ENCODE results near the gene GTPBP3. TPM values are rescaled to one million over a fixed set of nuclear protein-coding genes. Genes with fewer than 3 reads are reported as not detected.

Gene GTPBP3
- polyA plus RNA-seq, 3 donors, result 1.0 to 22.0 (median 1.7) TPM

- H3K36me3 Mint-ChIP-seq, result peaks cover 9 to 25% of the 10 kb centered on the region in 2 donors
- peaks cover 0 to 8% (median 5%) of the 10 kb centered on the region in 7 donors for H3K9me3 Mint-ChIP-seq
- peaks cover 42 to 46% of the 10 kb centered on the region in 2 donors for H3K4me1 ChIP-seq (ENCODE audit: control insufficient read depth in 1 of 2, insufficient read depth in 2 of 2, low read length in 2 of 2)
These were observed 34.0 kb upstream of the GTPBP3 start, which contains the start of gene ABHD8 for GRCh38 chr19:17303167-17303939. ABHD8 (minus strand) TSS chr19:17303425; CDS start chr19:17301616, 1,809 bp downstream.

More at GRCh38 chr19:17303167-17303939, 34.0 kb upstream of the GTPBP3 start, which contains the start of gene ABHD8:
- Histone ChIP-seq H3K36me3 (replicated peaks in 1 of 2; ENCODE audit: control insufficient read depth in 1 of 2, insufficient read depth in 2 of 2, low read length in 2 of 2) (peaks cover 2 to 8% of the 10 kb centered on the region in 2 donors), H3K9me3 (replicated peaks in 1 of 2; ENCODE audit: control insufficient read depth in 1 of 2, insufficient read depth in 1 of 2, low read length in 2 of 2) (peaks cover 2 to 4% of the 10 kb centered on the region in 2 donors), H3K79me2 (ENCODE audit: insufficient read depth, low read length) (peaks cover 47% of the 10 kb centered on the region), H3K9ac (ENCODE audit: insufficient read depth, low read length, poor library complexity, severe bottlenecking) (peak within 1 kb of the TSS; percentile 65), H3K27ac (ENCODE audit: low read depth in 1 of 2, low read length in 2 of 2) (peak within 1 kb of the TSS; percentile 33 to 55), H3K27me3 (ENCODE audit: control insufficient read depth in 2 of 2, insufficient read depth in 2 of 2, low read length in 2 of 2) (no peaks in the 10 kb centered on the region), H3K4me3 (replicated peaks in 1 of 3; ENCODE audit: low read depth in 2 of 3, low read length in 3 of 3) (peak within 1 kb of the TSS; percentile 63 to 81 (median 80)), H2AFZ (ENCODE audit: insufficient read depth, low read depth, low read length, poor library complexity, severe bottlenecking) (peak within 1 kb of the TSS; percentile 84), H3K4me2 (replicated peaks; ENCODE audit: extremely low read depth, low read length, poor library complexity, severe bottlenecking) (peak within 1 kb of the TSS; percentile 97), H4K20me1 (ENCODE audit: insufficient read depth, low read length) (peaks cover 18% of the 10 kb centered on the region)
- TF ChIP-seq CTCF (IDR thresholded peaks at IDR 0.05), result peak; percentile 74
- Mint-ChIP-seq H3K4me1 (peaks cover 33% of the 10 kb centered on the region), H3K27me3 (ENCODE audit: low read depth in 3 of 3) (no peaks in the 10 kb centered on the region), H3K27ac (peak within 1 kb of the TSS; percentile 42 to 79 (median 74)), H3K4me3 (peak within 1 kb of the TSS; percentile 83 to 88)
- 1% methylated on average over 49 of the region's 52 CpGs for WGBS (ENCODE audit: insufficient coverage)
- peak; percentile 94 to 97 (median 97) for DNase-seq
- intact Hi-C loops (cut with micrococcal nuclease), result loop anchor here in 1 of 2 donors (5.0 kb wide), 1 partner anchor 34 kb away; the partner anchor contains the start of gene GTPBP3

Measured in CD14-positive monocyte (primary cell).